ENCODE measurements around the gene FOXP1. TPM values are rescaled to one million over a fixed set of nuclear protein-coding genes. Genes with fewer than 3 reads are reported as not detected.

FOXP1 gene
- total RNA-seq, 1 experiment from 2014 or later, result 35.9 TPM

- no peak for DNase-seq (ENCODE audit: low read depth)
Observed at GRCh38 chr3:71080517-71081083, 502.9 kb downstream of the FOXP1 start.

- DNase-seq (ENCODE audit: low read depth), result no peak
Observed at GRCh38 chr3:71078723-71079525, 504.6 kb downstream of the FOXP1 start.

- DNase-seq (ENCODE audit: low read depth), result no peak
Observed at GRCh38 chr3:71078199-71078598, 505.3 kb downstream of the FOXP1 start.

GRCh38 chr3:71077070-71077469 is 506.5 kb downstream of the FOXP1 start:
- DNase-seq (ENCODE audit: low read depth), result no peak

- no peak for DNase-seq (ENCODE audit: low read depth)
Observed at GRCh38 chr3:71076361-71077002, 507.0 kb downstream of the FOXP1 start.

- no peak for DNase-seq (ENCODE audit: low read depth)
Observed at GRCh38 chr3:71075494-71075893, 508.0 kb downstream of the FOXP1 start.

GRCh38 chr3:71074423-71074822 is 509.1 kb downstream of the FOXP1 start:
- peak; percentile 34 for DNase-seq (ENCODE audit: low read depth)

- no peak for DNase-seq (ENCODE audit: low read depth)
Observed at GRCh38 chr3:71072986-71073385, 510.5 kb downstream of the FOXP1 start.

GRCh38 chr3:71072287-71072686 is 511.2 kb downstream of the FOXP1 start:
- DNase-seq (ENCODE audit: low read depth), result no peak

- DNase-seq (ENCODE audit: low read depth), result no peak
Observed at GRCh38 chr3:71070497-71071463, 512.7 kb downstream of the FOXP1 start.

- DNase-seq (ENCODE audit: low read depth), result peak; percentile 40
Observed at GRCh38 chr3:71069797-71070196, 513.7 kb downstream of the FOXP1 start.

- no peak for DNase-seq (ENCODE audit: low read depth)
Observed at GRCh38 chr3:71067977-71068654, 515.4 kb downstream of the FOXP1 start.

GRCh38 chr3:71066849-71067261 is 516.7 kb downstream of the FOXP1 start:
- peak; percentile 61 for DNase-seq (ENCODE audit: low read depth)

GRCh38 chr3:71066356-71066755 is 517.2 kb downstream of the FOXP1 start:
- DNase-seq (ENCODE audit: low read depth), result no peak

GRCh38 chr3:71065764-71066013 is 517.8 kb downstream of the FOXP1 start:
- DNase-seq (ENCODE audit: low read depth), result no peak

- DNase-seq (ENCODE audit: low read depth), result peak; percentile 44
Observed at GRCh38 chr3:71064956-71065763, 518.4 kb downstream of the FOXP1 start.

- DNase-seq (ENCODE audit: low read depth), result peak; percentile 59
Observed at GRCh38 chr3:71064291-71064955, 519.1 kb downstream of the FOXP1 start.

GRCh38 chr3:71063773-71064290 is 519.7 kb downstream of the FOXP1 start:
- DNase-seq (ENCODE audit: low read depth), result peak; percentile 51

- peak; percentile 30 for DNase-seq (ENCODE audit: low read depth)
Observed at GRCh38 chr3:71062952-71063772, 520.4 kb downstream of the FOXP1 start.
